B cell (primary cell): ENCODE results near the gene TP53BP1. TPM values are rescaled to one million over a fixed set of nuclear protein-coding genes. Genes with fewer than 3 reads are reported as not detected.

Experiments
- ATAC-seq: fragments of 200-7000 bp; cut with Tn5 transposase; one replicate; pipeline ENCODE4 v1.10.0; 2021; ENCODE audit warnings: low read depth, mild to moderate bottlenecking, moderate number of reproducible peaks, moderate library complexity
- CTCF ChIA-PET: fragments of 350-600 bp; sonication (Branson Sonifier 250); formaldehyde crosslinking; loops from one replicate; lab custom pipeline; 2021; ENCODE audit warnings: antibody characterized with exemption, inconsistent platforms; lab: Charles Lee
- POLR2A ChIA-PET: fragments of 350-600 bp; sonication (Branson Sonifier 250); formaldehyde crosslinking; loops from one replicate; lab custom pipeline; 2021; ENCODE audit warnings: antibody characterized with exemption; lab: Charles Lee
- DNase-seq: peaks from one replicate; pipeline ENCODE4 v3.0.0; 2013
- H2AFZ ChIP-seq: 2 replicates; pipeline ENCODE4 v1.6.1; 2012; ENCODE audit warnings: mild to moderate bottlenecking, low read depth, low read length; ENCODE audit not compliant: insufficient read depth, poor library complexity, severe bottlenecking
- H3K27ac ChIP-seq, 2 donors: 1 replicate in 1 of 2; 2 replicates in 1 of 2; pipeline ENCODE4 v1.5.1; 2012 to 2013; ENCODE audit warnings: low read length in 2 of 2, mild to moderate bottlenecking in 2 of 2, moderate library complexity in 1 of 2
- H3K27me3 ChIP-seq, 4 experiments: fragments of 200-600 bp in 1 of 4; sonication (generic) in 1 of 4; replicated peaks in 1 of 4; 1 replicate in 2 of 4; 2 replicates in 2 of 4; pipeline versions ENCODE4 v1.6.1 to v1.7.0; 2013 to 2016; ENCODE audit warnings: low read length in 3 of 4, mild to moderate bottlenecking in 2 of 4, mixed read lengths in 1 of 4, moderate library complexity in 1 of 4; ENCODE audit not compliant: insufficient read depth in 4 of 4, control insufficient read depth in 3 of 4; ENCODE audit errors: control extremely low read depth in 1 of 4
- H3K36me3 ChIP-seq, 2 experiments: replicated peaks in 1 of 2; 1 replicate in 1 of 2; 2 replicates in 1 of 2; pipeline versions ENCODE4 v1.6.1 to v1.7.1; 2013; ENCODE audit warnings: low read length in 1 of 2; ENCODE audit not compliant: insufficient read depth in 2 of 2, control insufficient read depth in 1 of 2; ENCODE audit errors: control extremely low read depth in 1 of 2, extremely low read depth in 1 of 2
- H3K4me1 ChIP-seq, 2 donors: fragments of 200-600 bp in 1 of 2; sonication (generic) in 1 of 2; 1 replicate in 1 of 2; 2 replicates in 1 of 2; pipeline versions ENCODE4 v1.5.1 to v1.6.1; 2013 to 2017; ENCODE audit warnings: low read length in 2 of 2; ENCODE audit not compliant: control insufficient read depth in 2 of 2, insufficient read depth in 2 of 2
- H3K4me2 ChIP-seq: replicated peaks from 2 replicates; pipeline ENCODE3; 2012; ENCODE audit warnings: mild to moderate bottlenecking, low read depth, low read length; ENCODE audit not compliant: poor library complexity, severe bottlenecking
- H3K4me3 ChIP-seq, 5 experiments: fragments of 200-600 bp in 1 of 5; sonication (generic) in 1 of 5; 1 replicate in 3 of 5; 2 replicates in 2 of 5; pipeline versions ENCODE4 v1.5.1 to v1.7.0; 2011 to 2016; ENCODE audit warnings: low read length in 4 of 5, mild to moderate bottlenecking in 4 of 5, low read depth in 2 of 5, control low read depth in 1 of 5, moderate library complexity in 1 of 5; ENCODE audit not compliant: insufficient read depth in 1 of 5; ENCODE audit errors: control extremely low read depth in 1 of 5, extremely low read depth in 1 of 5
- H3K79me2 ChIP-seq: fragments of 200-600 bp; sonication (generic); one replicate; pipeline ENCODE4 v1.6.0; 2016; ENCODE audit warnings: low read length; ENCODE audit not compliant: control insufficient read depth, insufficient read depth
- H3K9ac ChIP-seq: fragments of 200-600 bp; sonication (generic); 2 replicates; pipeline ENCODE4 v1.6.1; 2017; ENCODE audit warnings: mild to moderate bottlenecking, low read length, moderate library complexity
- H3K9me3 ChIP-seq, 3 donors: one replicate each; pipeline versions ENCODE4 v1.6.1 to v1.7.1; 2013; ENCODE audit warnings: low read length in 2 of 3; ENCODE audit not compliant: control insufficient read depth in 2 of 3, insufficient read depth in 1 of 3; ENCODE audit errors: control extremely low read depth in 1 of 3
- H4K20me1 ChIP-seq: 2 replicates; pipeline ENCODE4 v1.6.0; 2012; ENCODE audit warnings: mild to moderate bottlenecking, low read length; ENCODE audit not compliant: insufficient read depth, control insufficient read depth, poor library complexity, severe bottlenecking
- H3K27ac Mint-ChIP-seq: one replicate; pipeline ENCODE4 v1.8.0; 2021; ENCODE audit warnings: mixed read lengths
- H3K27me3 Mint-ChIP-seq: one replicate; pipeline ENCODE4 v1.8.0; 2021; ENCODE audit warnings: mixed read lengths
- H3K4me1 Mint-ChIP-seq: one replicate; pipeline ENCODE4 v1.8.0; 2021; ENCODE audit warnings: mixed read lengths
- H3K4me3 Mint-ChIP-seq: one replicate; pipeline ENCODE4 v1.8.0; 2021; ENCODE audit warnings: mixed read lengths
- H3K9me3 Mint-ChIP-seq: one replicate; pipeline ENCODE4 v1.8.0; 2022; ENCODE audit warnings: mixed read lengths; ENCODE audit not compliant: insufficient read depth
- CTCF ChIP-seq: fragments of 200-600 bp; IDR thresholded peaks from one replicate; pipeline ENCODE4 v1.8.0; 2022; ENCODE audit warnings: antibody characterized with exemption, mild to moderate bottlenecking
- EZH2 ChIP-seq: IDR thresholded peaks from 2 replicates; pipeline ENCODE4 v1.6.1; 2012; ENCODE audit warnings: borderline replicate concordance, low read depth, mild to moderate bottlenecking, moderate library complexity, low read length; ENCODE audit not compliant: insufficient read depth, poor library complexity, severe bottlenecking
- WGBS: methylation state at CpG from one replicate; pipeline ENCODE4 v1.1.5; 2013; ENCODE audit warnings: missing lambda C conversion rate; ENCODE audit not compliant: insufficient coverage; 5-methylcytosine and 5-hydroxymethylcytosine counted together
- intact Hi-C: fragments of 100-400 bp; cut with micrococcal nuclease; formaldehyde crosslinking; loops from one replicate; pipeline ENCODE4 v1.10.0; 2022
- polyA plus RNA-seq: library from polyadenylated mRNA; depleted of rRNA; stranded (reverse); fragments of >200 nt; gene quantifications from 2 replicates; pipeline ENCODE4 v1.2.3, GENCODE V29; 2012
- total RNA-seq, 2 donors: library from RNA; stranded (reverse); fragments of 120-200 nt in 1 of 2; gene quantifications; 1 replicate in 1 of 2; 2 replicates in 1 of 2; pipeline versions ENCODE4 v1.2.3 to v1.2.4, GENCODE V29; 2013 to 2022

The TP53BP1 gene
- total and polyA plus RNA-seq, 2 donors (not counting 1 experiment from before 2014, with no cell fraction given), result 13.1 to 70.5 TPM

- Histone ChIP-seq H3K27ac (no peak overlapping the region), H3K9ac (no peak overlapping the region), H3K4me1 (peaks cover 10 to 16% of the 10 kb centered on the region in 2 donors), H3K79me2 (no peaks in the 10 kb centered on the region), H4K20me1 (no peaks in the 10 kb centered on the region), H3K27me3 (peaks cover 0 to 16% (median 4%) of the 10 kb centered on the region in 4 experiments), H3K36me3 (no peaks in the 10 kb centered on the region), H3K9me3 (no peaks in the 10 kb centered on the region), H3K4me3 (peak overlapping the region in 2 of 5 experiments; percentile 70 to 71), H3K4me2 (peak overlapping the region; percentile 92), H2AFZ (peak overlapping the region; percentile 96)
- WGBS, result 87% methylated on average over 4 of the region's 8 CpGs
- H3K27me3 Mint-ChIP-seq, result peaks cover 15% of the 10 kb centered on the region
- DNase-seq (no peak), ATAC-seq (no peak)
- intact Hi-C loops, result loop anchor here (1.0 to 10.0 kb wide), 7 partner anchors 16 to 1028 kb away; partner anchors contain the start of genes CCNDBP1, EIF3J, GOLM2 and LCMT2
- ChIA-PET CTCF (interaction anchor here (6.6 kb wide), 1 partner anchor 25 kb away, joined by 55 read pairs; no protein-coding TSS in a partner anchor), POLR2A (interaction anchor here (0.7 to 1.4 kb wide), 2 partner anchors 17 to 1169 kb away, joined by 5 to 13 read pairs; partner anchors contain the start of gene TP53BP1)
- peaks cover 17% of the 10 kb centered on the region for H3K4me1 Mint-ChIP-seq
- H3K27ac Mint-ChIP-seq, result peak overlapping the region; percentile 53
- no peaks in the 10 kb centered on the region for H3K9me3 Mint-ChIP-seq
- peak overlapping the region; percentile 99 for H3K4me3 Mint-ChIP-seq
- no peak for TF ChIP-seq EZH2
- TF ChIP-seq CTCF, result no peak
Measured at GRCh38 chr15:43509660-43510199, 16.8 kb upstream of the TP53BP1 start.

- H3K9me3 ChIP-seq, result no peaks in the 10 kb centered on the region
- 98% methylated on average over 5 of the region's 9 CpGs for WGBS
- peaks cover 10 to 16% of the 10 kb centered on the region in 2 donors for H3K4me1 ChIP-seq
- ChIA-PET CTCF (no interaction called here), POLR2A (no interaction called here)
- no peaks in the 10 kb centered on the region for H3K79me2 ChIP-seq
- intact Hi-C loops, result no loop called here
- Mint-ChIP-seq H3K9me3 (no peaks in the 10 kb centered on the region), H3K4me1 (peaks cover 17% of the 10 kb centered on the region), H3K27me3 (peaks cover 11% of the 10 kb centered on the region), H3K4me3 (peak overlapping the region; percentile 99), H3K27ac (peak overlapping the region; percentile 37)
- ATAC-seq (no peak), DNase-seq (no peak)
- H3K4me2 ChIP-seq, result no peak overlapping the region
- no peaks in the 10 kb centered on the region for H3K36me3 ChIP-seq
- no peak overlapping the region for H3K9ac ChIP-seq
- no peak overlapping the region for H3K4me3 ChIP-seq
- peaks cover 0 to 13% (median 4%) of the 10 kb centered on the region in 4 experiments for H3K27me3 ChIP-seq
- no peak overlapping the region for H2AFZ ChIP-seq
- no peaks in the 10 kb centered on the region for H4K20me1 ChIP-seq
- TF ChIP-seq CTCF (no peak), EZH2 (no peak)
- no peak overlapping the region for H3K27ac ChIP-seq
Measured at GRCh38 chr15:43508991-43509659, 16.2 kb upstream of the TP53BP1 start.
